CD8-positive, alpha-beta memory T cell (primary cell): ENCODE results near the gene CAMK2N2. TPM values are rescaled to one million over a fixed set of nuclear protein-coding genes. Genes with fewer than 3 reads are reported as not detected.

Experiments used
- CTCF ChIA-PET: fragments of 350-600 bp; sonication (Branson Sonifier 250); formaldehyde crosslinking; loops from one replicate; lab custom pipeline; 2021; ENCODE audit warnings: antibody characterized with exemption; lab: Charles Lee
- POLR2A ChIA-PET: fragments of 350-600 bp; sonication (Branson Sonifier 250); formaldehyde crosslinking; loops from one replicate; lab custom pipeline; 2021; ENCODE audit warnings: antibody characterized with exemption; lab: Charles Lee
- DNase-seq, 5 donors: peaks; one replicate each; pipeline versions ENCODE4 v3.0.0 to v3.0.0-alpha.2; 2020 to 2022; ENCODE audit warnings: mixed read lengths in 1 of 5
- H3K27ac ChIP-seq: one replicate; pipeline ENCODE4 v1.7.0; 2013; ENCODE audit warnings: low read depth, mild to moderate bottlenecking, low read length, moderate library complexity
- H3K27me3 ChIP-seq: 2 replicates; pipeline ENCODE4 v1.7.0; 2013; ENCODE audit warnings: low read length, mild to moderate bottlenecking; ENCODE audit not compliant: insufficient read depth, poor library complexity, severe bottlenecking
- H3K36me3 ChIP-seq: 2 replicates; pipeline ENCODE4 v1.7.0; 2013; ENCODE audit warnings: mild to moderate bottlenecking, low read length, moderate library complexity; ENCODE audit not compliant: insufficient read depth
- H3K4me1 ChIP-seq: 2 replicates; pipeline ENCODE4 v1.7.0; 2013; ENCODE audit warnings: mild to moderate bottlenecking, low read length, moderate library complexity; ENCODE audit not compliant: insufficient read depth
- H3K4me3 ChIP-seq: 2 replicates; pipeline ENCODE4 v1.7.0; 2013; ENCODE audit warnings: mild to moderate bottlenecking, low read length
- H3K9me3 ChIP-seq: 2 replicates; pipeline ENCODE4 v1.7.0; 2013; ENCODE audit warnings: mild to moderate bottlenecking, low read length
- H3K27ac Mint-ChIP-seq, 8 donors: one replicate each; pipeline ENCODE4 v1.8.0; 2020 to 2021; ENCODE audit warnings: mixed read lengths in 8 of 8, mild to moderate bottlenecking in 6 of 8, inconsistent platforms in 3 of 8, moderate library complexity in 3 of 8
- H3K27me3 Mint-ChIP-seq, 2 donors: one replicate each; pipeline ENCODE4 v1.8.0; 2020 to 2021; ENCODE audit warnings: mixed read lengths in 2 of 2, mild to moderate bottlenecking in 1 of 2, moderate library complexity in 1 of 2
- H3K36me3 Mint-ChIP-seq, 3 donors: one replicate each; pipeline ENCODE4 v1.8.0; 2020 to 2021; ENCODE audit warnings: mixed read lengths in 3 of 3, inconsistent platforms in 1 of 3, mild to moderate bottlenecking in 1 of 3
- H3K4me1 Mint-ChIP-seq, 3 donors: one replicate each; pipeline ENCODE4 v1.8.0; 2020 to 2021; ENCODE audit warnings: mixed read lengths in 3 of 3, inconsistent platforms in 1 of 3, mild to moderate bottlenecking in 1 of 3
- H3K4me3 Mint-ChIP-seq, 7 donors: one replicate each; pipeline ENCODE4 v1.8.0; 2020 to 2021; ENCODE audit warnings: mixed read lengths in 7 of 7, mild to moderate bottlenecking in 6 of 7, moderate library complexity in 4 of 7, inconsistent platforms in 2 of 7
- H3K9me3 Mint-ChIP-seq, 5 donors: one replicate each; pipeline ENCODE4 v1.8.0; 2020 to 2022; ENCODE audit warnings: mixed read lengths in 5 of 5, mild to moderate bottlenecking in 3 of 5, moderate library complexity in 2 of 5, inconsistent platforms in 1 of 5
- polyA plus RNA-seq: library from polyadenylated mRNA; unstranded; fragments of 300-500 nt; fragmentation: Illumina TruSeq; gene quantifications from one replicate; pipeline ENCODE4 v1.2.3, GENCODE V29; 2021
- total RNA-seq, 2 experiments: library from RNA; stranded (reverse); gene quantifications; one replicate each; pipeline ENCODE4 v1.2.3, GENCODE V29; 2021

Gene CAMK2N2
- total and polyA plus RNA-seq, 3 experiments from 2014 or later, result 0.66 to 0.77 TPM; not detected in 1

GRCh38 chr3:184237211-184237610 is 24.1 kb downstream of the CAMK2N2 start:
- Mint-ChIP-seq H3K27ac (no peak overlapping the region), H3K27me3 (peaks cover 12 to 24% of the 10 kb centered on the region in 2 donors), H3K36me3 (peaks cover 0 to 4% (median 0%) of the 10 kb centered on the region in 3 donors), H3K4me3 (no peak overlapping the region), H3K4me1 (no peaks in the 10 kb centered on the region), H3K9me3 (no peaks in the 10 kb centered on the region)
- Histone ChIP-seq H3K27me3 (peaks cover 8% of the 10 kb centered on the region), H3K9me3 (no peaks in the 10 kb centered on the region), H3K4me3 (no peak overlapping the region), H3K27ac (no peak overlapping the region), H3K4me1 (no peaks in the 10 kb centered on the region), H3K36me3 (no peaks in the 10 kb centered on the region)
- DNase-seq, result no peak
- ChIA-PET CTCF (interaction anchor here (1.2 to 5.2 kb wide), 3 partner anchors 10 to 13 kb away, joined by 3 to 27 read pairs (median 9); partner anchors contain the start of gene EEF1AKMT4), POLR2A (interaction anchor here (0.6 kb wide), 1 partner anchor 548 kb away, joined by 3 read pairs; no protein-coding TSS in a partner anchor)

- Mint-ChIP-seq H3K4me1 (peaks cover 0 to 2% (median 0%) of the 10 kb centered on the region in 3 donors), H3K27me3 (peaks cover 18 to 30% of the 10 kb centered on the region in 2 donors), H3K9me3 (no peaks in the 10 kb centered on the region), H3K36me3 (no peaks in the 10 kb centered on the region), H3K4me3 (no peak overlapping the region), H3K27ac (no peak overlapping the region)
- no peaks in the 10 kb centered on the region for H3K36me3 ChIP-seq
- CTCF ChIA-PET, result interaction anchor here (2.5 to 5.2 kb wide), 2 partner anchors 9 to 13 kb away, joined by 9 to 27 read pairs; partner anchors contain the start of gene EEF1AKMT4
- H3K4me3 ChIP-seq, result no peak overlapping the region
- H3K9me3 ChIP-seq, result no peaks in the 10 kb centered on the region
- no peak for DNase-seq
- POLR2A ChIA-PET, result interaction anchor here (0.6 kb wide), 1 partner anchor 548 kb away, joined by 3 read pairs; no protein-coding TSS in a partner anchor
- peaks cover 13% of the 10 kb centered on the region for H3K27me3 ChIP-seq
- H3K4me1 ChIP-seq, result no peaks in the 10 kb centered on the region
- H3K27ac ChIP-seq, result no peak overlapping the region
These were observed 24.7 kb downstream of the CAMK2N2 start for GRCh38 chr3:184236636-184237035.

GRCh38 chr3:184236033-184236410 is 25.3 kb downstream of the CAMK2N2 start:
- ChIA-PET CTCF (interaction anchor here (2.5 to 5.2 kb wide), 2 partner anchors 9 to 14 kb away, joined by 9 to 27 read pairs; partner anchors contain the start of gene EEF1AKMT4), POLR2A (no interaction called here)
- Mint-ChIP-seq H3K4me3 (no peak overlapping the region), H3K4me1 (peaks cover 5 to 7% (median 6%) of the 10 kb centered on the region in 3 donors), H3K27me3 (peaks cover 24 to 36% of the 10 kb centered on the region in 2 donors), H3K27ac (no peak overlapping the region), H3K36me3 (no peaks in the 10 kb centered on the region), H3K9me3 (no peaks in the 10 kb centered on the region)
- Histone ChIP-seq H3K27me3 (peaks cover 19% of the 10 kb centered on the region), H3K27ac (no peak overlapping the region), H3K36me3 (no peaks in the 10 kb centered on the region), H3K4me1 (no peaks in the 10 kb centered on the region), H3K4me3 (no peak overlapping the region), H3K9me3 (no peaks in the 10 kb centered on the region)
- DNase-seq, result no peak

GRCh38 chr3:184235381-184236032 is 25.8 kb downstream of the CAMK2N2 start:
- H3K4me3 ChIP-seq, result no peak overlapping the region
- Mint-ChIP-seq H3K36me3 (no peaks in the 10 kb centered on the region), H3K27me3 (peaks cover 26 to 39% of the 10 kb centered on the region in 2 donors), H3K9me3 (no peaks in the 10 kb centered on the region), H3K27ac (no peak overlapping the region), H3K4me3 (no peak overlapping the region), H3K4me1 (peaks cover 7 to 9% (median 9%) of the 10 kb centered on the region in 3 donors)
- DNase-seq, result no peak
- H3K36me3 ChIP-seq, result no peaks in the 10 kb centered on the region
- H3K9me3 ChIP-seq, result no peaks in the 10 kb centered on the region
- ChIA-PET POLR2A (no interaction called here), CTCF (no interaction called here)
- H3K4me1 ChIP-seq, result no peaks in the 10 kb centered on the region
- H3K27me3 ChIP-seq, result peaks cover 21% of the 10 kb centered on the region
- H3K27ac ChIP-seq, result no peak overlapping the region

- peak overlapping the region in 1 of 7 donors; percentile 48 for H3K4me3 Mint-ChIP-seq
- ChIA-PET CTCF (no interaction called here), POLR2A (no interaction called here)
- no peak for DNase-seq
- Histone ChIP-seq H3K27me3 (peaks cover 26% of the 10 kb centered on the region), H3K36me3 (no peaks in the 10 kb centered on the region), H3K9me3 (no peaks in the 10 kb centered on the region), H3K4me3 (no peak overlapping the region), H3K4me1 (no peaks in the 10 kb centered on the region), H3K27ac (no peak overlapping the region)
- H3K9me3 Mint-ChIP-seq, result no peaks in the 10 kb centered on the region
- H3K4me1 Mint-ChIP-seq, result peaks cover 7 to 9% (median 9%) of the 10 kb centered on the region in 3 donors
- no peak overlapping the region for H3K27ac Mint-ChIP-seq
- H3K27me3 Mint-ChIP-seq, result peaks cover 26 to 39% of the 10 kb centered on the region in 2 donors
- H3K36me3 Mint-ChIP-seq, result no peaks in the 10 kb centered on the region
These were observed 26.5 kb downstream of the CAMK2N2 start for GRCh38 chr3:184234671-184235380.

GRCh38 chr3:184234224-184234623 is 27.1 kb downstream of the CAMK2N2 start:
- Mint-ChIP-seq H3K27me3 (peaks cover 26 to 39% of the 10 kb centered on the region in 2 donors), H3K4me1 (peaks cover 7 to 9% (median 9%) of the 10 kb centered on the region in 3 donors), H3K9me3 (no peaks in the 10 kb centered on the region), H3K36me3 (no peaks in the 10 kb centered on the region), H3K27ac (no peak overlapping the region), H3K4me3 (peak overlapping the region in 1 of 7 donors; percentile 11)
- Histone ChIP-seq H3K4me1 (no peaks in the 10 kb centered on the region), H3K4me3 (no peak overlapping the region), H3K27ac (no peak overlapping the region), H3K36me3 (no peaks in the 10 kb centered on the region), H3K9me3 (no peaks in the 10 kb centered on the region), H3K27me3 (peaks cover 29% of the 10 kb centered on the region)
- DNase-seq, result no peak
- POLR2A ChIA-PET, result no interaction called here
- CTCF ChIA-PET, result no interaction called here

GRCh38 chr3:184233127-184233843 is 28.1 kb downstream of the CAMK2N2 start:
- no peaks in the 10 kb centered on the region for H3K36me3 Mint-ChIP-seq
- no peaks in the 10 kb centered on the region for H3K36me3 ChIP-seq
- H3K27ac ChIP-seq, result no peak overlapping the region
- no peaks in the 10 kb centered on the region for H3K9me3 Mint-ChIP-seq
- H3K27ac Mint-ChIP-seq, result no peak overlapping the region
- no peak overlapping the region for H3K4me3 ChIP-seq
- CTCF ChIA-PET, result no interaction called here
- no peak for DNase-seq
- POLR2A ChIA-PET, result no interaction called here
- no peaks in the 10 kb centered on the region for H3K9me3 ChIP-seq
- H3K4me1 Mint-ChIP-seq, result peaks cover 7 to 15% (median 12%) of the 10 kb centered on the region in 3 donors
- H3K4me1 ChIP-seq, result no peaks in the 10 kb centered on the region
- H3K27me3 ChIP-seq, result peaks cover 33% of the 10 kb centered on the region
- H3K27me3 Mint-ChIP-seq, result peaks cover 30 to 46% of the 10 kb centered on the region in 2 donors
- H3K4me3 Mint-ChIP-seq, result peak overlapping the region in 1 of 7 donors; percentile 11
